ENCODE results near the gene GLI3. TPM values are rescaled to one million over a fixed set of nuclear protein-coding genes. Genes with fewer than 3 reads are reported as not detected.

The GLI3 gene
- total RNA-seq, 6 experiments from 2014 or later, result 0.12 to 0.95 (median 0.21) TPM

DNA sequence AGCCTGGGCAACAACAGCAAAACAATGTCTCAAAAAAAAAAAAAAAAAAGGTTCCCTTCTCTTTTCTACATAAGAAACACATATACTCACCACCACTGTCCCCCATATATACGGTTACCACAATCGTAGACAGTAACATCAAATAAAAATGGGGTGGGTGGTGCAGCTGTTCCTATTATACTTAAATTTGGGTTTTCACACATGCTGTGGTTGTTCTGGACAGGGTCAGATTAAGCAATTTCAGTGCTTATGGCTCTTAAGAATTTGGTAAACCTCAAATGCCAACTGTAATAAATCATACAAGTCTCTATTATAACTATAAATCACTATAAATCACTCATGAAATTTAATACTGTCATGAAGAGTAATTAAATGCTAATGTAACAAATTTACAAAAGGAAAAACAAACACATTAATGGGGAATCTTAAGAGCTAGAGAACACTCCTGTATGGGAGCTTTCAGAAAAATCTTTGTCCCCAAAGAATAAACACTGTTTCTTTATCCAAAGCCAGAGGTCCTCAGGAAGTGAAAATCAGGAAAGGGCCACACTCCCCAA is 143.6 kb downstream of the GLI3 start:
- intact Hi-C loops (cut with DNase I), result no loop called here
- no peaks in the 10 kb centered on the region for H3K36me3 ChIP-seq
- WGBS (ENCODE audit: insufficient coverage, low coverage, low lambda C conversion rate, missing lambda C conversion rate), result 61% methylated on average over 2 of the region's 2 CpGs
- no peak for ATAC-seq
- no peak for DNase-seq
- no peak overlapping the region for H3K27ac ChIP-seq
- TF ChIP-seq, protein P1, sequence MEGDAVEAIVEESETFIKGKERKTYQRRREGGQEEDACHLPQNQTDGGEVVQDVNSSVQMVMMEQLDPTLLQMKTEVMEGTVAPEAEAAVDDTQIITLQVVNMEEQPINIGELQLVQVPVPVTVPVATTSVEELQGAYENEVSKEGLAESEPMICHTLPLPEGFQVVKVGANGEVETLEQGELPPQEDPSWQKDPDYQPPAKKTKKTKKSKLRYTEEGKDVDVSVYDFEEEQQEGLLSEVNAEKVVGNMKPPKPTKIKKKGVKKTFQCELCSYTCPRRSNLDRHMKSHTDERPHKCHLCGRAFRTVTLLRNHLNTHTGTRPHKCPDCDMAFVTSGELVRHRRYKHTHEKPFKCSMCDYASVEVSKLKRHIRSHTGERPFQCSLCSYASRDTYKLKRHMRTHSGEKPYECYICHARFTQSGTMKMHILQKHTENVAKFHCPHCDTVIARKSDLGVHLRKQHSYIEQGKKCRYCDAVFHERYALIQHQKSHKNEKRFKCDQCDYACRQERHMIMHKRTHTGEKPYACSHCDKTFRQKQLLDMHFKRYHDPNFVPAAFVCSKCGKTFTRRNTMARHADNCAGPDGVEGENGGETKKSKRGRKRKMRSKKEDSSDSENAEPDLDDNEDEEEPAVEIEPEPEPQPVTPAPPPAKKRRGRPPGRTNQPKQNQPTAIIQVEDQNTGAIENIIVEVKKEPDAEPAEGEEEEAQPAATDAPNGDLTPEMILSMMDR (IDR thresholded peaks at IDR 0.05), result no peak
- TF ChIP-seq POLR2A (IDR thresholded peaks at IDR 0.05), result no peak
- no peak overlapping the region for H3K4me3 ChIP-seq
- no peaks in the 10 kb centered on the region for H3K27me3 ChIP-seq
- no peaks in the 10 kb centered on the region for H3K4me1 ChIP-seq
- H3K9me3 ChIP-seq, result no peaks in the 10 kb centered on the region

DNA sequence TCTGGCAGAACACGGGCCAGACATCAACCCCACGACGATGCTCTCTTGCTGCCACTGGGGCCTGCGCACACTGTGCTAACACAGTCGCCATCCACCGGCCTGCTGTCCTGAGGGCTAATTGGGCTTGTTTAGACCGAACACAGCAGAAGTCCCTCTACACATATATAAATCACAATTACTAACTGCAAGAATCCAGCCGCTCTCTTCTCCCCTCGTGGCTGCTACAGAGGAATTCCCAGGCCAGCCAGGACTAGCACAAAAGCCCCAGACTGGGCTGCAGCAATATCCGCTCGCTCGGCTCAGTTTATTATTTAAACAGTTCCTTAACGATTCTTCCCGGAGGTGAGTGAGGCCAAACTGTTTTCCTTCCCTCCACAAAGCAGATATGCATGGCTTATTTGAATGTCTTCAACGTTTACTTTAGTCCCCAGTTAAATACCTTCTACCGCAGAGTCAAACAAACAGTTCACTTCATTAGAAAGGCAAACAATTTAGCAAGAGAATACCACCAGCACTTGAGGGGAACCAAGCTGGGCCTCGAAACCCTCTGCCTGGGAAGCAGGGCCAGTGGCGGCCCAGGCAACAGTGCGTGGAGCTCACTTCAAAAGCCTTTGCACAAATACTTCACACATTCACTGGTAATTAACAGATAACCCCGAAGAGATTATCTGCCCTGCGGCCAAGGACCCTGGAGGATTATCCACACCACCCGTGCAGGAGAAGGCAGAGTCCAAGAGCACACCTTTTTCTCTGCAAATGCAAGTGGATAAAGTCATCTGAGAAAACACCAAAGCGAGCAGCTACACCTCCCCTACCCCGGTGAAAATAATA is 145.3 kb downstream of the GLI3 start:
- WGBS (ENCODE audit: insufficient coverage, low coverage, low lambda C conversion rate, missing lambda C conversion rate), result 30% methylated on average over 24 of the region's 24 CpGs
- no peak for ATAC-seq
- no peak overlapping the region for H3K4me3 ChIP-seq

DNA sequence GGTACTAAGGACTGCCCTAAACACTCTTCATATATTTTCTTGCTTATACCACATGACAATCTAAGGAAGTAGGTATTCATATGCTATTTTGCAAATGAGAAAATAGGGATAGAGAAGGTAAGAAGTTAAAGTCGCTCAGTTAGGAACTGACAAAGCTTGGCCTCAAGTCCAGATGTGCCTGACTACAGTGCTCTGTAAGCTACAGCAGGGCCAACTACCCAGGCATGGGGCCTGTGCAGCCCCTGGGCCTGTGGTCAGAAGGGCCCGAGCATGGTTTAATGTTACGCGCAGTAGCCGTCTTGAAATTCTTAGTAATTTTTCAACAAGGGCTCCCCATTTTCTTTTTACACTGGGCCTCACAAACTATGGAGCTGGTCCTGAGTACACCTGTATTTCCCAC is 146.2 kb downstream of the GLI3 start:
- intact Hi-C loops (cut with DNase I), result no loop called here
- Histone ChIP-seq H3K27ac (no peak overlapping the region), H3K27me3 (no peaks in the 10 kb centered on the region), H3K36me3 (no peaks in the 10 kb centered on the region), H3K9me3 (no peaks in the 10 kb centered on the region), H3K4me1 (no peaks in the 10 kb centered on the region), H3K4me3 (no peak overlapping the region)
- DNase-seq, result no peak
- WGBS (ENCODE audit: insufficient coverage, low coverage, low lambda C conversion rate, missing lambda C conversion rate), result 49% methylated on average over 3 of the region's 5 CpGs
- ATAC-seq, result no peak
- TF ChIP-seq POLR2A (IDR thresholded peaks at IDR 0.05), result no peak
- TF ChIP-seq, protein P1 (IDR thresholded peaks at IDR 0.05), result no peak

More for the DNA sequence above, 145.3 kb downstream of the GLI3 start:
- no peak overlapping the region for H3K27ac ChIP-seq
- DNase-seq, result no peak
- no peaks in the 10 kb centered on the region for H3K9me3 ChIP-seq
- TF ChIP-seq, protein P1 (IDR thresholded peaks at IDR 0.05), result no peak
- TF ChIP-seq POLR2A (IDR thresholded peaks at IDR 0.05), result no peak
- H3K36me3 ChIP-seq, result no peaks in the 10 kb centered on the region
- intact Hi-C loops (cut with DNase I), result no loop called here
- no peaks in the 10 kb centered on the region for H3K27me3 ChIP-seq
- H3K4me1 ChIP-seq, result no peaks in the 10 kb centered on the region

DNA sequence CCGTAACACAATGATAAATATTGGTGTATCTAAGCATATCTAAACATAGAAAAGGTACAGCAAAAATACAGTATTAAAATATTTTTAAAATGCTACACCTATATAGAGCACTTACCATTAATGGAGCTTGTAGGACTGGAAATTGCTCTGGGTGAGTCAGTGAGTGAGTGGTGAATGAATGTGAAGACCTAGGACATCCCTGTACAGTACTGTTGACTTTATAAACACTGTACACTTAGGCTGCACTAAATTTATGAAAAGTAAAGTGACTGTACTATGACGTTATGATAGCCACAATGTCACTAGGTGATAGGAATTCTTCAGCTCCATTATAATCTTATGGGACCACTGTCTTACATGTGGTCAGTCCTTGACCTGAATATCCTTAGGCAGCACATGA is 147.0 kb downstream of the GLI3 start:
- no peak for ATAC-seq
- H3K9me3 ChIP-seq, result no peaks in the 10 kb centered on the region
- H3K4me1 ChIP-seq, result peaks cover 0 to 6% (median 0%) of the 10 kb centered on the region in 4 donors

More for the DNA sequence above, 147.0 kb downstream of the GLI3 start:
- no peaks in the 10 kb centered on the region for H3K36me3 ChIP-seq
- no peak for TF ChIP-seq POLR2A (IDR thresholded peaks at IDR 0.05)
- TF ChIP-seq, protein P1 (IDR thresholded peaks at IDR 0.05), result no peak
- H3K4me3 ChIP-seq, result no peak overlapping the region
- intact Hi-C loops (cut with DNase I), result no loop called here
- H3K27me3 ChIP-seq, result no peaks in the 10 kb centered on the region
- WGBS (ENCODE audit: insufficient coverage, low coverage, low lambda C conversion rate, missing lambda C conversion rate), result 78% methylated on average over 2 of the region's 2 CpGs
- DNase-seq, result no peak
- H3K27ac ChIP-seq, result no peak overlapping the region
